Measurements from ENCODE around the gene PDE11A. TPM values are rescaled to one million over a fixed set of nuclear protein-coding genes. Genes with fewer than 3 reads are reported as not detected.

Gene PDE11A
- total RNA-seq, 1 donor from 2014 or later: 0.75 TPM

GRCh38 chr2:178005756-178006155 lies 66.8 kb downstream of the PDE11A start:
- H3K27me3 ChIP-seq: no peaks in the 10 kb centered on the region
- no peak for DNase-seq (ENCODE audit: low spot score in 2 of 2)
- H3K36me3 ChIP-seq: no peaks in the 10 kb centered on the region
- no peak for TF ChIP-seq CTCF (IDR thresholded peaks at IDR 0.05)
- H3K4me1 ChIP-seq: no peaks in the 10 kb centered on the region
- H3K27ac ChIP-seq: no peak overlapping the region
- intact Hi-C loops (cut with DNase I): no loop called here
- no peaks in the 10 kb centered on the region for H3K9me3 ChIP-seq
- H3K4me3 ChIP-seq: no peak overlapping the region

GRCh38 chr2:178002038-178002437 lies 70.5 kb downstream of the PDE11A start:
- no peak for DNase-seq (ENCODE audit: low spot score in 2 of 2)
- no peak for TF ChIP-seq CTCF (IDR thresholded peaks at IDR 0.05)
- intact Hi-C loops (cut with DNase I): no loop called here
- Histone ChIP-seq H3K27ac (no peak overlapping the region), H3K4me3 (no peak overlapping the region), H3K9me3 (no peaks in the 10 kb centered on the region), H3K4me1 (no peaks in the 10 kb centered on the region), H3K36me3 (no peaks in the 10 kb centered on the region), H3K27me3 (no peaks in the 10 kb centered on the region)

- Histone ChIP-seq H3K27ac (no peak overlapping the region), H3K36me3 (no peaks in the 10 kb centered on the region), H3K4me1 (no peaks in the 10 kb centered on the region), H3K27me3 (no peaks in the 10 kb centered on the region), H3K9me3 (no peaks in the 10 kb centered on the region), H3K4me3 (no peak overlapping the region)
- no peak for TF ChIP-seq CTCF (IDR thresholded peaks at IDR 0.05)
- DNase-seq (ENCODE audit: low spot score in 2 of 2): no peak
- intact Hi-C loops (cut with DNase I): no loop called here
Measured at GRCh38 chr2:177998996-177999395, 73.6 kb downstream of the PDE11A start.

GRCh38 chr2:177998006-177998405 lies 74.6 kb downstream of the PDE11A start:
- no peak overlapping the region for H3K4me3 ChIP-seq
- DNase-seq (ENCODE audit: low spot score in 2 of 2): no peak
- no peaks in the 10 kb centered on the region for H3K36me3 ChIP-seq
- TF ChIP-seq CTCF (IDR thresholded peaks at IDR 0.05): no peak
- no peaks in the 10 kb centered on the region for H3K27me3 ChIP-seq
- H3K27ac ChIP-seq: no peak overlapping the region
- no peaks in the 10 kb centered on the region for H3K9me3 ChIP-seq
- H3K4me1 ChIP-seq: no peaks in the 10 kb centered on the region
- intact Hi-C loops (cut with DNase I): no loop called here

- Histone ChIP-seq H3K4me1 (no peaks in the 10 kb centered on the region), H3K27ac (no peak overlapping the region), H3K4me3 (no peak overlapping the region), H3K36me3 (no peaks in the 10 kb centered on the region), H3K27me3 (no peaks in the 10 kb centered on the region), H3K9me3 (no peaks in the 10 kb centered on the region)
- no peak for TF ChIP-seq CTCF (IDR thresholded peaks at IDR 0.05)
- no peak for DNase-seq (ENCODE audit: low spot score in 2 of 2)
- intact Hi-C loops (cut with DNase I): no loop called here
Measured at GRCh38 chr2:177992992-177993391, 79.6 kb downstream of the PDE11A start.
